ENCODE measurements around the gene KCNH1.

Gene KCNH1

GRCh38 chr1:211153932-211154331 is 20.0 kb upstream of the KCNH1 start:
- DNase-seq (ENCODE audit: extremely low read depth, low read depth): no peak
- TF ChIP-seq CTCF (IDR thresholded peaks at IDR 0.05; ENCODE audit: low read depth, low read length): no peak

- DNase-seq (ENCODE audit: extremely low read depth, low read depth): no peak
- no peak for TF ChIP-seq CTCF (IDR thresholded peaks at IDR 0.05; ENCODE audit: low read depth, low read length)
These were observed 14.4 kb upstream of the KCNH1 start for GRCh38 chr1:211148366-211148765.

- no peak for TF ChIP-seq CTCF (IDR thresholded peaks at IDR 0.05; ENCODE audit: low read depth, low read length)
- no peak for DNase-seq (ENCODE audit: extremely low read depth, low read depth)
These were observed 12.0 kb upstream of the KCNH1 start for GRCh38 chr1:211145944-211146343.

- DNase-seq (ENCODE audit: extremely low read depth, low read depth): peak; percentile 31
- peak; percentile 76 for TF ChIP-seq CTCF (IDR thresholded peaks at IDR 0.05; ENCODE audit: low read depth, low read length)
These were observed 1.5 kb upstream of the KCNH1 start for GRCh38 chr1:211135342-211135950.

GRCh38 chr1:211133393-211133835 is 534 bp downstream of the KCNH1 start:
- DNase-seq (ENCODE audit: extremely low read depth, low read depth): no peak
- TF ChIP-seq CTCF (IDR thresholded peaks at IDR 0.05; ENCODE audit: low read depth, low read length): no peak

- DNase-seq (ENCODE audit: extremely low read depth, low read depth): no peak
- TF ChIP-seq CTCF (IDR thresholded peaks at IDR 0.05; ENCODE audit: low read depth, low read length): no peak
These were observed 1.1 kb downstream of the KCNH1 start for GRCh38 chr1:211132721-211133392.

GRCh38 chr1:211129776-211130175 is 4.2 kb downstream of the KCNH1 start:
- no peak for TF ChIP-seq CTCF (IDR thresholded peaks at IDR 0.05; ENCODE audit: low read depth, low read length)
- no peak for DNase-seq (ENCODE audit: extremely low read depth, low read depth)

Data from AG09319 (cell line).